Right kidney (tissue), 9 donors: ENCODE data around the gene PLA2G15.

Source experiments
- DNase-seq: peaks from one replicate; pipeline ENCODE4 v3.0.0-alpha.2; 2016
- long read RNA-seq, 8 donors: transcript quantifications; one replicate each; lab custom pipeline, GENCODE V29; 2026

Gene PLA2G15, protein sequence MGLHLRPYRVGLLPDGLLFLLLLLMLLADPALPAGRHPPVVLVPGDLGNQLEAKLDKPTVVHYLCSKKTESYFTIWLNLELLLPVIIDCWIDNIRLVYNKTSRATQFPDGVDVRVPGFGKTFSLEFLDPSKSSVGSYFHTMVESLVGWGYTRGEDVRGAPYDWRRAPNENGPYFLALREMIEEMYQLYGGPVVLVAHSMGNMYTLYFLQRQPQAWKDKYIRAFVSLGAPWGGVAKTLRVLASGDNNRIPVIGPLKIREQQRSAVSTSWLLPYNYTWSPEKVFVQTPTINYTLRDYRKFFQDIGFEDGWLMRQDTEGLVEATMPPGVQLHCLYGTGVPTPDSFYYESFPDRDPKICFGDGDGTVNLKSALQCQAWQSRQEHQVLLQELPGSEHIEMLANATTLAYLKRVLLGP
- long read RNA-seq, donor 1, transcript PLA2G15-201 (6 exons, 2,727 nt): major isoform, 10 of 12 reads
- long read RNA-seq, donor 1, partial matches to known transcripts: 0 of 12 reads
- long read RNA-seq, donor 1, other reads (novel, unspliced or antisense): 0 of 12 reads
- long read RNA-seq, donor 2, partial matches to known transcripts: 8 of 15 reads
- long read RNA-seq, donor 2, other reads (novel, unspliced or antisense): 0 of 15 reads
- long read RNA-seq, donor 3, transcript PLA2G15-201 (6 exons, 2,727 nt): major isoform, 6 of 6 reads
- long read RNA-seq, donor 3, partial matches to known transcripts: 0 of 6 reads
- long read RNA-seq, donor 3, other reads (novel, unspliced or antisense): 0 of 6 reads
- long read RNA-seq, donor 4, transcript PLA2G15-201 (6 exons, 2,727 nt): major isoform, 11 of 13 reads
- long read RNA-seq, donor 4, partial matches to known transcripts: 0 of 13 reads
- long read RNA-seq, donor 4, other reads (novel, unspliced or antisense): 0 of 13 reads
- long read RNA-seq, donor 5, partial matches to known transcripts: 0 of 5 reads
- long read RNA-seq, donor 5, other reads (novel, unspliced or antisense): 0 of 5 reads
- long read RNA-seq, donor 6, transcript PLA2G15-201 (6 exons, 2,727 nt): major isoform, 10 of 10 reads
- long read RNA-seq, donor 6, partial matches to known transcripts: 0 of 10 reads
- long read RNA-seq, donor 6, other reads (novel, unspliced or antisense): 0 of 10 reads
- long read RNA-seq, donor 7: 0 reads
- long read RNA-seq, donor 8, transcript PLA2G15-201 (6 exons, 2,727 nt): major isoform, 8 of 10 reads
- long read RNA-seq, donor 8, partial matches to known transcripts: 0 of 10 reads
- long read RNA-seq, donor 8, other reads (novel, unspliced or antisense): 0 of 10 reads

- DNase-seq: peak; percentile 87
Observed at GRCh38 chr16:68244903-68245853, at the start of gene PLA2G15. TSS of gene PLA2G15 (plus strand) at chr16:68245373. CDS start at chr16:68245427, 54 bp downstream.

GRCh38 chr16:68197250-68197649 is 47.9 kb upstream of the PLA2G15 start:
- no peak for DNase-seq

GRCh38 chr16:68200088-68200783 is 44.9 kb upstream of the PLA2G15 start:
- DNase-seq: no peak

DNA sequence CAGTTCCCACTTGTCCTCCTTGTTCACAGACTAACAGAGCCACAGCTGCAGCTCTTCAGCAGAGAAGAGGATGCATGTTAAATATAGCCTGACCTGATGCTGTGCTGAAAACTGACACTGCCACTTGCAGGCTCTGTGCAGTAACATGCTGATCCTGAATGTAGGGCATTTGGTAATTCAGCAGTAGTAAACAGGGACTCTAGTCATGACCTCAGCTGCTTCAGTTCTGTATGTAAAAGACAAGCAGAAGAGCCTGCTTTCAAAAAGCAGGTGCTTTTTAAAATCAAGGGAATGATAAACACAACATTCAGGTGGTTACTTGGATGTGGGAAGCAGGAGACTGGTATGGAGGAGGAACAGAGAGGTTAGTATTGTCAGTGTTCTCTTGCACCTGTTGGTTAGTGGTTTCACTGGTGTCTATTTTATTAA is 43.1 kb upstream of the PLA2G15 start:
- DNase-seq: no peak

DNA sequence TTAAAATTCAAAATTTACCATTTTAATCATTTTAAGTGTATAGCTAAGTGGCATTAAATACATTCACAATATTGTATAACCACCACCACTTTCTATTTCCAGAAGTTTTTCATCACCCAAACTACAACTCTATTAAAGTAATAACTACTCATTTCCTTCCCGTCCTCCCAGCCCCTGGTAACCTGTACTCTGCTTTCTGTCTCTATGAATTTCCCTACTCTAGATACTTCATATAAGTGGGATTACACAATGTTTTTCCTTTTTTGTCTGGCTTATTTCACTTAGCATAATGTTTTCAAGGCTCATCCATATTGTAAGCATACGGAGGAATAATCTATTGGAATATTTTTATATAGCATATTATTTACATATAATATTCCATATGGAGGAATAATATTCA is 38.9 kb upstream of the PLA2G15 start:
- DNase-seq: no peak

DNA sequence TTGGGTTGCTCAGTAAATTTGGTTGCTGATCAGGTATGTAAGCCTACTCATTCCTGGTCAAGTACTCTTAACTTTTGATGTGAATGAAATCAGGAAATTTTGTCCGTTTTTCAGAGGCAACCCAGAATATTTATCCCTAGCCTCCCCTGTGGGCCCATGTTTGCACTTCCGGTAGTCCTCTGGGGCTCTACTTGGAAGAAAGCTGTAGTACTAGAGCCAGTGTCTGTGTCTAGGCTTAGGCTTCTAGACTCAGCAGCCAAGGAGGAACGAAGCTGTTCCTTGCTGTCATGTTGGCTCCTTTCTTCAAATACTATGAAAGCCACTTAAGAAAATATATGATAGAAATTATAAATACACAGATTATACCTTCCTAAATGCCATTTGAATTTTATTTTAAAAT is 30.4 kb upstream of the PLA2G15 start:
- DNase-seq: no peak

DNA sequence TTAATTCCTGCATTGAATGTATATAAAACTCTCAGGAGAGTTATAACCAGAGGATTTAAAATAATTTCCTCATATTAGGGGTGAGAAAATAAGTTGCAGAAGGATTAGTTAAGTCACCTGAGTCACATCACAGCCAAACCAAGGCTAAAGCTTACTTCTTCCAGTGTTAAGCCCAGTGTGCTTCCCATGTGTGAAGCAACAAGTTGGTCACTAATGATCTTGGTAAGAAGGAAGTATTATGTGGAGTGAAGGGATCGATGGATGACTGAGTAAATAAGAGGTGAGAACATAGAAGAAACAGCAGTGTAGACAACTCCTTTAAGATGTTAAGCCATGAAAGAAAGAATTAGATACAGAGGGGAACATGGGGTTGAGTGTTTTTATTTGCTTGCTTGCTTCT is 29.9 kb upstream of the PLA2G15 start:
- DNase-seq: no peak

GRCh38 chr16:68216240-68216639 is 28.9 kb upstream of the PLA2G15 start:
- no peak for DNase-seq

GRCh38 chr16:68217506-68217905 is 27.7 kb upstream of the PLA2G15 start:
- no peak for DNase-seq

DNA sequence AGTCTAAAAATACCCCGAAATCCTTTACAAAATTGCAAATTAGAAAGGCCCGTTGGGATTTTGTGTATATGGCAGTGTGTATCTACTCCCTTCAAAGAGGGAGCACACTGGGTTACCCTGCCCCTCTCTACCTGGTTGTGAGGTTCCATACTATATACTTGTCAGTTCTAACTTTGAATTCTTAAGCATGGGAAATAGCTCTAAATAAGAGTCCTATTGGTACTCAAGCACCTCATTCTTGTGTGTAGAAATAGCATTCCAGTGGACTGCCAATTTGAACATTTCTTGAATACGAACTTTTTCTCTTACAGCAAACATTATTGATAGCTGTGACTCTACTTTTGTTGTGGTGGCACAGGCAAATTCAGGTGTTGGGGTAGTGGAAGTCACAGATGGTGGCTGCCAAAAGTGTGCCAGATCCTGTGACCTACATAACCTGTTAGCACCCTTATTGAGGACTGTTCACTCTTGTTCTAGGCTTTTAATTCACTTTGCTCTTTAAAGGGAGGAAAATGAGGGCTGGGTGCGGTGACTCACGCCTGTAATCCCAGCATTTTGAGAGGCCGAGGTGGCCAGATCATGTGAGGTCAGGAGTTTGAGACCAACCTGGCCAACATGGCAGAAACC is 25.3 kb upstream of the PLA2G15 start:
- DNase-seq: no peak

GRCh38 chr16:68223072-68223471 is 22.1 kb upstream of the PLA2G15 start:
- DNase-seq: no peak

DNA sequence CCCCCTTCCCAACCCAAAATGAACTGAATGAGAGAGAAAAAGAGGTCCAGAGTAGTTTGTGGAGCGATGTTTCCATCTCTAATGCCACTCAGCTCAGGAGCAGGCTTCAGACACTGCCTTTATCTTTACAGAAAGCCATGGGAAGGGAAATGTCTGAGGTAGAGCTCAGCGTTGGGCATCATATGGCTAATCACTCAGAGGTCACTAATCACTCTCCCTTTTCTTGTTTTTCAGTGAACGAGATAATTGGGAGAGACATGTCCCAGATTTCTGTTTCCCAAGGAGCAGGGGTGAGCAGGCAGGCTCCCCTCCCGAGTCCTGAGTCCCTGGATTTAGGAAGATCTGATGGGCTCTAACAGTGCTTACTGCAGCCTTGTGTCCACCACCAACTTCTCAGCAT is 19.1 kb upstream of the PLA2G15 start:
- no peak for DNase-seq

DNA sequence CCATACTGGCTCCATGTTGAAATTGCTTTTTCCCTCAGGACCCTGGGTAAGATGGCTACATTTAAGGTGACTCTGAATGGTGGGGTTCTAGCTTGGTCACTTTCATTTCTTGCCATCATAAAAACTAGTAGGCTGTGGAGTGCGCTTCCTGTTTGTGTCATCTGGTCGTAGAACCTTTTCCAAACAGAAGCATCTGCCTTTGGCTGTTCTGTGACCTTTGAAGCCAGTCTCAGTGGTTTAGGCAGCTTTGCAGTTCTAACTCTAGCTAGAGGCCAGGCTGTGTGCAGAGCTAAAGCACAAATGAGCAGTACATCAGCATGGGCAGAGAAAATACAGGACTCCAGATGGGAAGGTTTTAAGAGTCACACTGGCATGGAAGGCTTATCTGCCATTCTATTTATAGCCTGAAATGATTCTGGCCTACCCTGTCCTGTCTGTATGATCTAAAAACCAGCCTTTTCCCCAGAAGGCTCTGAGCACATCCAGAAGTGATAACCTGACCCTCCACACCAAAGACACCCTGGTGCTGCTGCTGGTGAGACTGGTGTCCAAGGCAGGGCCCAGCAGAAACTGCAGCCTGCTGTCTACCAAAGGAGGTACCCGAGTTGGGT is 17.9 kb upstream of the PLA2G15 start:
- no peak for DNase-seq

DNA sequence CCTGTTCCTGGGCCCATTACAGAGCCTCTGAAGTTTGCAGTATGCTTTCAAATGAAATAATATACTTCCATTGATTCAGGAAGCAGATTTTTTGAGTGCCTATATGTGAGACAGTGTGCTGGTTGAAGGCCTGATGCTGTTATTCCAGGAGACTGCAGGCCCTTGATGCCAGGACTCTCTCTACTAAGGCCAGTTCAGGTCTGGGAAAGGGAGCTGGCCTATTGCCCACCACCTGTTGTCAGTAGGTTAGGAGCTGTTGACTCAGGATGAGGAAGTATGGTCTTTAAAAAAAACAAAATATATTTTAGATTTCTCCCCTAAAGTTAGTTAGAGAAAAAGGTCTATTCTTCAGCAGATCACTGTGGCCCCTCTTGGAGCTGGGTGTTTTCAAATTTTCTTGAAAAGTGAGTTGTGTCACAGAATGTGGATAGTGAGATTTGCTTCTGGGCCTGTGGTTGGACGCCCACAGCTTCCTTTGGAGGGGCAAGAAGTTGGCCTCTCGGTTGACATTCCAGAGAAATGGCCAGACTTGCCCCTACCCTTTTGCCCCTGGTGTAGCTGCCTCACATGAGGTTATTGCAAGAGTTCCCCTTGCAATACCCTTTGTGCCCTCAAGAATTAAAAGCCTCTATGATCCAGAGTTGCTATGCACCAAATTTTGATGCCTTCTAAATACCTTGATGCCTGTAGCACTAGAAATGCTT is 17.2 kb upstream of the PLA2G15 start:
- DNase-seq: no peak

GRCh38 chr16:68228652-68229051 is 16.5 kb upstream of the PLA2G15 start:
- DNase-seq: no peak

DNA sequence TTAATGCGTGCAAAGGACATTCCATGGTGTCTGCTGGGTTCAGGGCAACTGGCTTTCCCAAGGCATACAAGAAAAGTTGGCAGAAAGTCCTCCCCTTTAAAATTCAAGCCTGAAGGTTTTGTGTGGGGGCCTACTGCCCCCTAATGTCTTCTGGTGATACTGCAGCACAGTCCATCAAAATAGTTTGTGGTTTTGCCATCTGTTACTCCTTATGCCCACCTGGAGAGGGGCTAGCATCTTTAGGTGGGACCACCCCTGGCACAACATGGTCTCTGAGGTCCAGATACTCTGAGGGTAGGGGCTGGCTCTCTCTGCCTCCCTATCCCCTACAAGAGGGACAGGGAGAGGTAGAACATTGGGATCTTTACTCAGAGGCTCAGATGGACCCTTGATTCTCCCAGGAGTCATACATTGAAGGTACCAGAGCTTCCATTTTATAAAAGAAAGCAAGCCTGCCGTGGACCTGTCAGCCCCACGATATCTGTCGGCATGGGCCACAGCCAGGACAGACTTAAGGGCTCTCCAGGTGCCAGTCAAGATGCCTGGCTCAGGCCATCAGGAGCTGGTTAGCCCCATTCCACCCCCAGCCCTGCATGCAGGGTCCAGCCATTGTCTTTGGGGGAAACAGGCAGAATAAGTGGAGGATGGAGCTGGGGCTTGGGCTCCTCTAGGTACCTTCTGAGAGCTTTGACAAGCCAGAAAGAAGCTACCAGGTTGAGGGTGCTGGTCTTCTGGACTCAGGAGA is 15.6 kb upstream of the PLA2G15 start:
- peak; percentile 38 for DNase-seq

- no peak for DNase-seq
Observed at GRCh38 chr16:68230176-68230571, 15.0 kb upstream of the PLA2G15 start.

GRCh38 chr16:68230956-68231355 is 14.2 kb upstream of the PLA2G15 start:
- DNase-seq: no peak
